Measurements from ENCODE around the gene CATSPERD. TPM values are rescaled to one million over a fixed set of nuclear protein-coding genes. Genes with fewer than 3 reads are reported as not detected.

CATSPERD gene
- total and polyA plus RNA-seq, 9 of the 15 experiments (the other 6 are each of a cell fraction or from before 2014, with no cell fraction given): not detected

DNA sequence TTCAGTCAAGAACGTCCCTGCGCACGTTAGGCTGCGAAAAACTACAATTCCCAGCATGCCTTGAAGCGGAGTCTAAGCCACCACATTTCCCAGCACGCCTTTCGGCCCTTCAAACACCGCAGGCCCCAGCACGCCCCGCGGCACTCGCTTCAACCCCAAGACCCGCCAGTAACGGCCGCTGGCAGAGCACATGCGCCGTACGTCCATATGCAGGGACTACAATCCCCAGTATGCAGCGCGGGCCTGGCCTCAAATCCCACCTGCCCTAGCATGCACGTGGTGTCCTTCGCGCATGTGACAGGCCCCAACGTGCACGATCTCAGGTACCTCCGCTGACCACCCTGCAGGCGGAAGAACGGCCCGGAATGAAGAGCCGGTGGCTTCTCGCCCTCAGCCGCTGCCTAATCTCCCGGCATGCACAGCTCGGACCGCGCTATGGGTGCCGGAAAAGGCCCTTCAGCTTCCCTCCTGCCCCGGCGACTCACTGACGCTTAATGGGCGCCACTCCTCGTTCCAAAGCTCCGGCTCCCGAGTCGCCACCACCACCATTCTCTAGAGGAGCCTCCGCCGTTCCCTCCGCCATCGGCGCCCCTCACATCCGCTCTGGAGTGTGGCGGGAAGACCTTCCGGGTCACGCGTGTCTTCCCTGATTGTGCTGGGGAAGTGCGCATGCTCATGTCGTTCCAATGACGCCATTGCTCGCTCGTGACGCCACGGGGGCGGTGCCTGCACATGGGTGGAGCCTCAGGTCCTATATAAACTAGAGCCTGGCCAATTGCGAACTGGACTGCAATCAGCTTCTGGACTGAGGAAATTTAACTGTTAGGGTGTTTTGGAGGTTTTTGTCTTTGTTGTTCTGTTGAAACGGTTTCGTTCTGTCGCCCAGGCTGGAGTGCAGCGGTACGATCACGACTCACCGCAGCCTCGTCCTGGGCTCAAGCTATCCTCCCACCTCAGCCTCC is 70.4 kb downstream of the CATSPERD start, which contains the start of gene DUS3L (continued):
- TF ChIP-seq, protein P1, sequence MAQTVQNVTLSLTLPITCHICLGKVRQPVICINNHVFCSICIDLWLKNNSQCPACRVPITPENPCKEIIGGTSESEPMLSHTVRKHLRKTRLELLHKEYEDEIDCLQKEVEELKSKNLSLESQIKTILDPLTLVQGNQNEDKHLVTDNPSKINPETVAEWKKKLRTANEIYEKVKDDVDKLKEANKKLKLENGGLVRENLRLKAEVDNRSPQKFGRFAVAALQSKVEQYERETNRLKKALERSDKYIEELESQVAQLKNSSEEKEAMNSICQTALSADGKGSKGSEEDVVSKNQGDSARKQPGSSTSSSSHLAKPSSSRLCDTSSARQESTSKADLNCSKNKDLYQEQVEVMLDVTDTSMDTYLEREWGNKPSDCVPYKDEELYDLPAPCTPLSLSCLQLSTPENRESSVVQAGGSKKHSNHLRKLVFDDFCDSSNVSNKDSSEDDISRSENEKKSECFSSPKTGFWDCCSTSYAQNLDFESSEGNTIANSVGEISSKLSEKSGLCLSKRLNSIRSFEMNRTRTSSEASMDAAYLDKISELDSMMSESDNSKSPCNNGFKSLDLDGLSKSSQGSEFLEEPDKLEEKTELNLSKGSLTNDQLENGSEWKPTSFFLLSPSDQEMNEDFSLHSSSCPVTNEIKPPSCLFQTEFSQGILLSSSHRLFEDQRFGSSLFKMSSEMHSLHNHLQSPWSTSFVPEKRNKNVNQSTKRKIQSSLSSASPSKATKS (CRISPR knock-in tag; IDR thresholded peaks at IDR 0.05): no peak
- peak; percentile 62 to 77 for TF ChIP-seq FOXK2 (conservative IDR thresholded peaks at IDR 0.05 in 1 of 2, IDR thresholded peaks at IDR 0.05 in 1 of 2; ENCODE audit: low read depth in 2 of 2)
- TF ChIP-seq DIDO1 (tag; IDR thresholded peaks at IDR 0.05; ENCODE audit: low read depth): peak; percentile 79
- TF ChIP-seq RBM34 (IDR thresholded peaks at IDR 0.05; ENCODE audit: borderline replicate concordance, insufficient read depth, low read length): no peak
- no peak; the same call in 1 of the 2 replicates for TF ChIP-seq ZEB2 (IDR thresholded peaks at IDR 0.05)
- TF ChIP-seq, protein P2, sequence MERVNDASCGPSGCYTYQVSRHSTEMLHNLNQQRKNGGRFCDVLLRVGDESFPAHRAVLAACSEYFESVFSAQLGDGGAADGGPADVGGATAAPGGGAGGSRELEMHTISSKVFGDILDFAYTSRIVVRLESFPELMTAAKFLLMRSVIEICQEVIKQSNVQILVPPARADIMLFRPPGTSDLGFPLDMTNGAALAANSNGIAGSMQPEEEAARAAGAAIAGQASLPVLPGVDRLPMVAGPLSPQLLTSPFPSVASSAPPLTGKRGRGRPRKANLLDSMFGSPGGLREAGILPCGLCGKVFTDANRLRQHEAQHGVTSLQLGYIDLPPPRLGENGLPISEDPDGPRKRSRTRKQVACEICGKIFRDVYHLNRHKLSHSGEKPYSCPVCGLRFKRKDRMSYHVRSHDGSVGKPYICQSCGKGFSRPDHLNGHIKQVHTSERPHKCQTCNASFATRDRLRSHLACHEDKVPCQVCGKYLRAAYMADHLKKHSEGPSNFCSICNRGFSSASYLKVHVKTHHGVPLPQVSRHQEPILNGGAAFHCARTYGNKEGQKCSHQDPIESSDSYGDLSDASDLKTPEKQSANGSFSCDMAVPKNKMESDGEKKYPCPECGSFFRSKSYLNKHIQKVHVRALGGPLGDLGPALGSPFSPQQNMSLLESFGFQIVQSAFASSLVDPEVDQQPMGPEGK (CRISPR knock-in tag; IDR thresholded peaks at IDR 0.05; ENCODE audit: borderline replicate concordance): no peak
- no peak for TF ChIP-seq ZNF57 (CRISPR knock-in tag; IDR thresholded peaks at IDR 0.05)
- TF ChIP-seq NFIC (IDR thresholded peaks at IDR 0.05): peak; percentile 55
- TF ChIP-seq SNIP1 (IDR thresholded peaks at IDR 0.05; ENCODE audit: low read depth): no peak
- TF ChIP-seq ZFP36 (IDR thresholded peaks at IDR 0.05; ENCODE audit: low read depth, low read length, partially characterized antibody): no peak
- peak; percentile 78 for TF ChIP-seq ZNF431 (CRISPR knock-in tag; IDR thresholded peaks at IDR 0.05)
- no peak for TF ChIP-seq ZFP1 (CRISPR knock-in tag; IDR thresholded peaks at IDR 0.05)
- no peak for TF ChIP-seq PPARD (CRISPR knock-in tag; IDR thresholded peaks at IDR 0.05)
- TF ChIP-seq ZNF75A (CRISPR knock-in tag; IDR thresholded peaks at IDR 0.05): no peak; the same call in 1 of the 2 replicates
- TF ChIP-seq POLR3A (IDR thresholded peaks at IDR 0.05; ENCODE audit: borderline replicate concordance, extremely low read depth, insufficient read depth, insufficient read length): no peak
- TF ChIP-seq RB1 (IDR thresholded peaks at IDR 0.05; ENCODE audit: low read depth): no peak; the same call in none of the 2 replicates
- TF ChIP-seq POLR2AphosphoS2 (IDR thresholded peaks at IDR 0.05; ENCODE audit: low read length): peak; percentile 86; the same call in 1 of the 2 replicates
- TF ChIP-seq PRPF4 (IDR thresholded peaks at IDR 0.05; ENCODE audit: insufficient read depth, low read depth, low read length, poor library complexity, severe bottlenecking): peak; percentile 55
- TF ChIP-seq PHB2 (IDR thresholded peaks at IDR 0.05; ENCODE audit: low read depth): no peak
- no peak for TF ChIP-seq EWSR1 (IDR thresholded peaks at IDR 0.05; ENCODE audit: borderline replicate concordance, low read depth, partially characterized antibody)
- no peak for TF ChIP-seq ZNF12 (CRISPR knock-in tag; IDR thresholded peaks at IDR 0.05)
- TF ChIP-seq ZKSCAN3 (CRISPR knock-in tag; IDR thresholded peaks at IDR 0.05): no peak
- TF ChIP-seq SMAD1 (IDR thresholded peaks at IDR 0.05; ENCODE audit: low read depth, low read length, partially characterized antibody): peak; percentile 84
- no peak for TF ChIP-seq NFYB (IDR thresholded peaks at IDR 0.05; ENCODE audit: extremely low read depth, insufficient read length)
- peak in 1 of 2 experiments; percentile 50; a peak in 1 of 4 replicates for TF ChIP-seq SRF (CRISPR knock-in tag; IDR thresholded peaks at IDR 0.05)

Measured in K562 (cell line).